GM21360 (cell line): ENCODE data around the gene AJM1.
"Not testable (repeated sequence)": the region's sequence is repeated elsewhere in the genome, so short reads cannot be mapped to it uniquely, and the experiment has no call there.

Source experiments
- ATAC-seq: cut with Tn5 transposase; IDR thresholded peaks from one replicate; pipeline ENCODE4 v1.9.1; 2021; ENCODE audit warnings: mild to moderate bottlenecking, moderate library complexity; ENCODE audit not compliant: unreplicated experiment

AJM1 gene

GRCh38 chr9:136842380-136842948 is at the start of gene AJM1:
TSS of gene AJM1 (plus strand) at chr9:136842478. CDS start at chr9:136844415, 1,937 bp downstream.
- ATAC-seq: peak; percentile 41

- ATAC-seq: no peak
Observed at GRCh38 chr9:136793086-136793946, 49.0 kb upstream of the AJM1 start.

DNA sequence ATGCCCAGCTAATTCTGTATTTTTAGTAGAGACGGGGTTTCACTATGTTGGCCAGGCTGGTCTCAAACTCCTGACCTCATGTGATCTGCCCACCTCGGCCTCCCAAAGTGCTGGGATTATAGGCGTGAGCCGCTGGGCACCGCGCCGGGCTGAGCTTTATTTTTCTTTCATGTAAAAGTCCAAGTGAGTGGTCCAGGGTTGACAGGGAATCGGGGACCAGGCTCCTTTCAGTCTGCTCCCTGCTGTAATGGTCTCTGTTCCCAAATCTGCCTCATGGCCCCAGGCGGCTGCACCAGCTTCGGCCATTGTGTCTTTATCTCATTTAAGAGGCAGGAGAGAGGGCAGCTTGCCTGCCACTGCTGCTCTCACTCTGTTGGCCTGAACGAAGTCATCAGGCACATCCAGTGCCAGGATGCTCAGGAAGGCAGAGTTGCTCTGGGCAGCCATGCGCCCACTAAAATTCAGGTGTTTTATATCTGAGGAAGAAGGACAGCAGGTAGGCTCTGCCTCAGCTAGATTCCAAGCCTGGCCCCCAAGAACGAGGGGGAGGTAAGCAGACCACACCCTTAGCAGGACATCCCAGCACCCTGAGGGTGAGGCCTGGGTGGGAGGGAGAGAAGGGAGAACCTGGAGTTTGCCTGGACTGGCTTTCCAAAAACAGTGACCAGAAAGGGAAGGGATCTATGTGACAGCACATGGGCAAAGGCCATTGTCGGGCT is 47.8 kb upstream of the AJM1 start:
- no peak for ATAC-seq

DNA sequence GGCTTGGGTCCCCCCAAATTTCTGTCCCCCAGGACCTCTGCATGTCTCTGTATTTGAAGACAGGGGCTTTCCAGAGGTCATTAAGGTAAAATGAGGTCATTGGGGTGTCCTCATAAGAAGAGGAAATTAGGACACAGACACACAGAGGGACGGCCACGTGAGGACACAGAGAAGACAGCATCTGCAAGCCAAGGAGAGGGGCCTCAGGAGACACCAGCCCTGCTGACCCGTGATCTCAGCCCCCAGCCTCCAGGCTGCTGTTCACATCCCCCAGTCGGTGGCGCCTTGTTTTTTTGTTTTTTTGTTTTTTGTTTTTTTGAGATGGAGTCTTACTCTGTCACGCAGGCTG is 47.3 kb upstream of the AJM1 start:
- ATAC-seq: no peak

GRCh38 chr9:136796238-136796774 is 46.0 kb upstream of the AJM1 start, which contains the start of gene CCDC183:
TSS of gene CCDC183 (plus strand) at chr9:136796338. CDS start at chr9:136796398, 60 bp downstream.
- no peak for ATAC-seq

GRCh38 chr9:136796775-136797347 is 45.4 kb upstream of the AJM1 start:
- not testable (repeated sequence) for ATAC-seq

- no peak for ATAC-seq
Observed at GRCh38 chr9:136798708-136799078, 43.6 kb upstream of the AJM1 start.

DNA sequence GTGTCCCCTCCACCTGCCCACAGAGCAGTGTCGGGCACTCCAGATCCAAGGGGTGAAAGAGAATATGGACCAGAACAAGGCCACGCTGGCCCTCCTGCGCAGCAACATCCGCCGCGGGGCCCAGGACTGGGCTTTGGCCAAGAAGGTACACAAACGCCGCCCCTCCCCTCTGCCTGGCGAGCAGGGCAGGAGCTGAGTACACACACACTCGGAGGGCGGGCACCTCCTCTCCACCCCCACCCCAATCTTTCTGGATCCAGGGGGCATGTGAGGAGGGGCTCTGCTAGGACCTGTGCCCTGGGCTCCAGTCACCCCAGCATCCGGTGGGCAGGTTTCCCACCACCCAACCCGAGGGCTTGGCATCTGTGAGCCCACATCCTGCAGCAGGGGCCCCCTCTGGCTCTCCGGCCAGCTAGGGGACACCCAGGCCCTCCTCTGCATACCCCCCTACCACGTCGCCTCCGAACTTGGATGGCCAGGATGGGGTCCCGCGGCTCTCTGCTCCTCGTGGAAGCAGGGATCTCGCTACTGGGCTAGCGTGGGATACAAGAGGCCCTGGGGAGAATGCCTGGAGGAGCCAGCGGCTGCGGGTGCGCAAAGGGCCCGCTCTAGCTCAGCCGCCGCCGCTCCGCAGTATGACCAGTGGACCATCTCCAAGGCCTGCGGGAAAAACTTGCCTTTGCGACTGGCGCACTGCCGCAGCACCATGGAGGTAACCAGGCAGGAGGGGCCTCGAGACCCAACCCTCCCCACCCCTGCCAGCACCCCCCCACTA is 43.0 kb upstream of the AJM1 start:
- ATAC-seq: no peak

GRCh38 chr9:136799854-136800657 is 42.2 kb upstream of the AJM1 start:
- ATAC-seq: peak; percentile 44

- ATAC-seq: no peak
Observed at GRCh38 chr9:136802321-136802720, 40.0 kb upstream of the AJM1 start.

- not testable (repeated sequence) for ATAC-seq
Observed at GRCh38 chr9:136803009-136803550, 39.2 kb upstream of the AJM1 start.

GRCh38 chr9:136803551-136804508 is 38.4 kb upstream of the AJM1 start:
- no peak for ATAC-seq

DNA sequence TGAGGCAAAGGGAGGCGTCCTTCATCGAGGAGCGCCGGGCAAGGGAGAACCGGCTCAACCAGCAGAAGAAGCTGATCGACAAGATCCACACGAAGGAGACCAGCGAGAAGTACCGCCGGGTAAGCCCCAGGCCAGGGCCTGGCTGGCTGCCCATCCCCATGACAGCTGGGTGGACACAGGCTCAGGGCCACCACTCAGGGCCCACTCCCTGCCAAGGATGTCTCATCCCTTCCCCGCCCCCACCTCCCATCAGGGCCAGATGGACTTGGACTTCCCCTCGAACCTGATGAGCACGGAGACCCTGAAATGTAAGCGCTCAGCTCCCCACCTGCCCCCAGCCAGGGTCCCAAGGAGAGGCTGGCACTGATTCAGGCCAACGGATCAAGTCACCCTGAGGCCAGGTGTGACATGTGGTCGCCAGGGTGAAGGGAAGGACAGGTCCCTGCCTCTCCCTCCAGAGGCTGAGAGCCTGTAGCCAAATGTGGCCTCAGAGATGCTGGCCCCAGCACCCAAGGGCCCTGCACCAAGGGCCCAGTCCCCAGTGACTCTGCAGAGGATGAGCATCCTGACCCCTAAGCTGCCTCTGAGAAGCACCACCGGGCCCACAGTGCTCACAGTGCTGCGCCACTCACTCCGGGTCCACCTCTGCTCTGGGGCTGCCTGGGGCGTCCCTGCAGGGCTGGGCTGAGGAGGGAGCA is 37.6 kb upstream of the AJM1 start:
- no peak for ATAC-seq

GRCh38 chr9:136805207-136805740 is 37.0 kb upstream of the AJM1 start:
- no peak for ATAC-seq

DNA sequence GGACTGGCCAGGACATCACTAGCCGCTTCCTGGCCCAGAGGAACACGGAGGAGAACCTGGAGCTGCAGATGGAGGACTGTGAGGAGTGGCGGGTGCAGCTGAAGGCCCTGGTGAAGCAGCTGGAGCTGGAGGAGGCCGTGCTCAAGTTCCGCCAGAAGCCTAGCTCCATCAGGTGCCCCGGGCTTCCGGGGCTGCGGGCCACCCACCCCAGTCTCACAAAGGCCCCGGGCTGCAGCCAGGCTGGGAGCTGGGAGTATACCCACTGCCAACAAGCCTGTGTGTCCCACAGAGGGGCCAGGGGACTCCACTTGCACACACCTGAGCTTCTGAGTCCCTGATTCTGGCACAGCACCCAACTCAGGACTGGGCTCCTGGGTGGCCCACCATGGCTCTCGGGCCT is 36.2 kb upstream of the AJM1 start:
- no peak for ATAC-seq

- ATAC-seq: no peak
Observed at GRCh38 chr9:136806631-136807201, 35.6 kb upstream of the AJM1 start.
